Transverse colon (tissue), 4 donors: Measurements from ENCODE around the gene TBL1X.

Experiments used
- CTCF ChIP-seq, 5 experiments: fragments of 200-600 bp in 3 of 5; fragments of 450-650 bp in 2 of 5; sonication (generic) in 3 of 5; IDR thresholded peaks; 1 replicate in 2 of 5; 2 replicates in 3 of 5; pipeline ENCODE4 v1.5.1; 2016 to 2017; ENCODE audit warnings: antibody characterized with exemption in 5 of 5, inconsistent platforms in 3 of 5, mild to moderate bottlenecking in 2 of 5, moderate library complexity in 1 of 5
- EP300 ChIP-seq: sonication (generic); formaldehyde crosslinking; IDR thresholded peaks from one replicate; pipeline ENCODE4 v1.6.1; 2017; ENCODE audit warnings: antibody characterized with exemption, low read depth
- POLR2A ChIP-seq: fragments of 450-650 bp; IDR thresholded peaks from one replicate; pipeline ENCODE4 v1.6.1; 2016; ENCODE audit warnings: antibody characterized with exemption, mild to moderate bottlenecking, moderate library complexity
- POLR2AphosphoS5 ChIP-seq, 3 donors: sonication (generic); formaldehyde crosslinking; IDR thresholded peaks; one replicate each; pipeline ENCODE4 v1.6.1; 2016; ENCODE audit warnings: antibody characterized with exemption in 3 of 3

DNA sequence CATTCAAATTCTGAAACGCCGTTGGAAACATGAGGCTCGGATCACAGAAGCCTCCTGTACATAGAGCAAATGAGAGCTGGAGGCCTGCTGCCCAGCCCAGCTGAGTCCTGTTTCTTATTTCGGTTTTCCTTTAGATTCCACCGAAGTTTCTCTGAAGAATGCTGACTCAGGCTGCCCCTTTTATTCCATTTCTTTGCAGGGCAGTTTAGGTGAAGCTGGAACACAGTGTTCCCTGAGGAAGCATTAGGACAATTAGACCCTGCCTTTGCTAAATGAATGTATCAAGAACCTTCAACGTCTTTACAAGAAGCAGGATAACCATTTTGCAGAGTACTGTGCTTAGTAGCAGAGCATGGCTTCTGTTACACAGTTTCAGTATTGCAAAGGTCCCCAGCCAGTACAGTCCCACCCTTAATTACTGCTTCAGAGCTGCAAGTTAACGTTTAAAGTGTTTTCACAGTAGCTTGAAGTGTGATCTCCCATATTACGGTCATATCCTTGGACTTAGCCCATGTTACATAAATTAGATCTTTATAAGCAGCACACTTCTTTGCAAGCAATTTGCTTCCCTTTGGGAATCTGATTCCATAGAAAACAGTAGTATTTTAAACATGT lies 117.0 kb downstream of the TBL1X start:
- TF ChIP-seq CTCF (IDR thresholded peaks at IDR 0.05) (no peak), POLR2A (no peak), EP300 (no peak), POLR2AphosphoS5 (IDR thresholded peaks at IDR 0.05) (no peak)
